Hepatocyte (in vitro differentiated cells): ENCODE data around the gene GRK4. TPM values are rescaled to one million over a fixed set of nuclear protein-coding genes. Genes with fewer than 3 reads are reported as not detected.

Source experiments
- DNase-seq: peaks from one replicate; pipeline ENCODE4 v3.0.0-alpha.2; 2016; ENCODE audit warnings: low spot score
- H2AFZ ChIP-seq: fragments of 200-600 bp; sonication (generic); 2 replicates; pipeline ENCODE4 v1.6.0; 2016; ENCODE audit warnings: antibody characterized with exemption, mild to moderate bottlenecking
- H3K27ac ChIP-seq: fragments of 200-600 bp; sonication (generic); 2 replicates; pipeline ENCODE4 v1.5.1; 2016; ENCODE audit warnings: mild to moderate bottlenecking
- H3K27me3 ChIP-seq: fragments of 200-600 bp; sonication (generic); 2 replicates; pipeline ENCODE4 v1.6.1; 2016
- H3K36me3 ChIP-seq: fragments of 200-600 bp; sonication (generic); replicated peaks from 2 replicates; pipeline ENCODE4 v1.5.1; 2016; ENCODE audit warnings: low read depth; ENCODE audit not compliant: insufficient read depth
- H3K4me1 ChIP-seq: fragments of 200-600 bp; sonication (generic); 2 replicates; pipeline ENCODE4 v1.5.1; 2016; ENCODE audit warnings: mild to moderate bottlenecking, moderate library complexity; ENCODE audit not compliant: insufficient read depth
- H3K4me2 ChIP-seq: fragments of 200-600 bp; sonication (generic); 2 replicates; pipeline ENCODE4 v1.6.0; 2016
- H3K4me3 ChIP-seq: fragments of 200-600 bp; sonication (generic); 2 replicates; pipeline ENCODE4 v1.5.1; 2016; ENCODE audit warnings: mild to moderate bottlenecking
- H3K79me2 ChIP-seq: fragments of 200-600 bp; sonication (generic); 2 replicates; pipeline ENCODE4 v1.6.0; 2017; ENCODE audit warnings: mild to moderate bottlenecking
- H3K9me2 ChIP-seq: fragments of 200-600 bp; sonication (generic); replicated peaks from 2 replicates; pipeline ENCODE4 v1.6.0; 2017; ENCODE audit warnings: mild to moderate bottlenecking; ENCODE audit not compliant: insufficient read depth
- H3K9me3 ChIP-seq: fragments of 200-600 bp; sonication (generic); 2 replicates; pipeline ENCODE4 v1.5.1; 2016; ENCODE audit warnings: low read depth, mild to moderate bottlenecking
- H4K20me1 ChIP-seq: fragments of 200-600 bp; sonication (generic); 2 replicates; pipeline ENCODE4 v1.6.0; 2016; ENCODE audit warnings: mild to moderate bottlenecking; ENCODE audit not compliant: insufficient read depth, poor library complexity, severe bottlenecking
- EZH2 ChIP-seq: fragments of 200-600 bp; sonication (generic); IDR thresholded peaks from 2 replicates; pipeline ENCODE4 v1.6.1; 2016; ENCODE audit warnings: antibody characterized with exemption, mild to moderate bottlenecking, borderline replicate concordance
- EZH2phosphoT487 ChIP-seq: fragments of 200-600 bp; sonication (generic); IDR thresholded peaks from one replicate; pipeline ENCODE4 v1.6.1; 2018; ENCODE audit warnings: antibody characterized with exemption, mild to moderate bottlenecking, low read depth, moderate library complexity; ENCODE audit not compliant: unreplicated experiment, severe bottlenecking
- WGBS: methylation state at CpG from one replicate; pipeline ENCODE4 v1.1.6; 2016; ENCODE audit warnings: low lambda C conversion rate; ENCODE audit errors: missing lambda C conversion rate; 5-methylcytosine and 5-hydroxymethylcytosine counted together
- polyA plus RNA-seq: library from polyadenylated mRNA; unstranded; fragments of >200 nt; fragmentation: Nextera tagmentation; extraction: Ambion mirVana; gene quantifications from 2 replicates; pipeline ENCODE4 v1.2.1, GENCODE V29; 2016
- total RNA-seq: library from RNA; depleted of rRNA; stranded (reverse); fragments of >200 nt; gene quantifications from 2 replicates; pipeline ENCODE4 v1.2.3, GENCODE V29; 2014
- TF ChIP-seq, protein P1 (sequence below): fragments of 200-600 bp; sonication (generic); IDR thresholded peaks from 2 replicates; pipeline ENCODE4 v1.5.1; 2016; ENCODE audit warnings: antibody characterized with exemption, mild to moderate bottlenecking; ENCODE audit not compliant: poor library complexity

GRK4 gene
- total and polyA plus RNA-seq, 2 experiments from 2014 or later: 4.9 to 6.1 TPM

DNA sequence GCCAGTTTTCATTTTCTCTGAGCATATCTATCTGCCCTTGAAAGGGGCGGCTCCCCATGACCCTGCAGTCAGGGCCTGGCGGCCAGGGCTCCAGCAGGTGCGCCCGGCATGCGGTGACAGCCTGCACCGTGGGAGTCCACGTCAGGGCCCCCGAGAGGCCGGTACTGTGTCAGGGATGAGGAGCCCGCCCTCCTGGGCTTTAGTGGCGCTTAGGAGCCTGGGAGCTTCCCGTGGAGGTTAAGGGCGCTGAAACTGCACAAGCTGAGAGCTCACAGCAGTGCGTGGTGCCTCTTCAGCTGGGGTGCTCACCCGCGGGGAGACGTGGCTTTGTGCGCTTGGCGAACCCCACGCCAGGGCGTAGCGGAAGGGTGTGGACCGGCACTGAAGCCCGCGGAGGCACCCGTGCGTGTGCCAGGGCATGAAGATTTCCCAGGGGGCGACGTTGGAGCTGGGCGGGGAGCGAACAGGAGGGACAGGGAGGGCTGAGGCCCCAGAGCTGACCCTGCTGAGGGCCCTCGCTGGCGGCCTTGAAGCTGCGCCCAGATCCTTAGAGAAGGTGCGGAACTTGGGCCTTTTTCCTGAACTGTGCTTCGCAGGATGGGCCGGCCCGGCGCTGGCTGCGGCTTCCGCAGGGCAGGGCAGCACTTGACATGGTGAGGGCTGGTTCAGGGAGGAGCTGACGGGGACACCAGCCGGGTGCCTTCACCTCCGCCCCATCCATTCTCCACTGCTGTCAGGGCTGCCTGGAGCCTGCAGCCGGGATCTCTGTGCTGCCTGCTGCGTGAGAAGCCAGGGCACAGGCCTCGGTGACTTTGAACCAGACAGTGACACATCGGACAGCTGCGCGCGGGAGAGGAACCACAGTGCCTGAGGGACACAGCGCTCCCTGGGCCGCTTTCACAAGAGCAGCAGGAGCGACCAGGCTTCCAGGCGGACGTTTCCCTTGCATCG, 78.1 kb downstream of the GRK4 start:
- H3K9me3 ChIP-seq: no peaks in the 10 kb centered on the region
- DNase-seq: no peak
- TF ChIP-seq, protein P1, sequence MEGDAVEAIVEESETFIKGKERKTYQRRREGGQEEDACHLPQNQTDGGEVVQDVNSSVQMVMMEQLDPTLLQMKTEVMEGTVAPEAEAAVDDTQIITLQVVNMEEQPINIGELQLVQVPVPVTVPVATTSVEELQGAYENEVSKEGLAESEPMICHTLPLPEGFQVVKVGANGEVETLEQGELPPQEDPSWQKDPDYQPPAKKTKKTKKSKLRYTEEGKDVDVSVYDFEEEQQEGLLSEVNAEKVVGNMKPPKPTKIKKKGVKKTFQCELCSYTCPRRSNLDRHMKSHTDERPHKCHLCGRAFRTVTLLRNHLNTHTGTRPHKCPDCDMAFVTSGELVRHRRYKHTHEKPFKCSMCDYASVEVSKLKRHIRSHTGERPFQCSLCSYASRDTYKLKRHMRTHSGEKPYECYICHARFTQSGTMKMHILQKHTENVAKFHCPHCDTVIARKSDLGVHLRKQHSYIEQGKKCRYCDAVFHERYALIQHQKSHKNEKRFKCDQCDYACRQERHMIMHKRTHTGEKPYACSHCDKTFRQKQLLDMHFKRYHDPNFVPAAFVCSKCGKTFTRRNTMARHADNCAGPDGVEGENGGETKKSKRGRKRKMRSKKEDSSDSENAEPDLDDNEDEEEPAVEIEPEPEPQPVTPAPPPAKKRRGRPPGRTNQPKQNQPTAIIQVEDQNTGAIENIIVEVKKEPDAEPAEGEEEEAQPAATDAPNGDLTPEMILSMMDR: no peak
- no peak for TF ChIP-seq EZH2phosphoT487
- TF ChIP-seq EZH2: no peak
- no peak overlapping the region for H3K4me3 ChIP-seq
- H3K4me2 ChIP-seq: no peak overlapping the region
- no peaks in the 10 kb centered on the region for H4K20me1 ChIP-seq
- 88% methylated on average over 52 of the region's 57 CpGs for WGBS
- H3K27me3 ChIP-seq: no peaks in the 10 kb centered on the region
- no peaks in the 10 kb centered on the region for H3K4me1 ChIP-seq
- H3K27ac ChIP-seq: no peak overlapping the region
- H2AFZ ChIP-seq: no peak overlapping the region
- no peaks in the 10 kb centered on the region for H3K79me2 ChIP-seq
- no peaks in the 10 kb centered on the region for H3K36me3 ChIP-seq
- H3K9me2 ChIP-seq: no peaks in the 10 kb centered on the region

DNA sequence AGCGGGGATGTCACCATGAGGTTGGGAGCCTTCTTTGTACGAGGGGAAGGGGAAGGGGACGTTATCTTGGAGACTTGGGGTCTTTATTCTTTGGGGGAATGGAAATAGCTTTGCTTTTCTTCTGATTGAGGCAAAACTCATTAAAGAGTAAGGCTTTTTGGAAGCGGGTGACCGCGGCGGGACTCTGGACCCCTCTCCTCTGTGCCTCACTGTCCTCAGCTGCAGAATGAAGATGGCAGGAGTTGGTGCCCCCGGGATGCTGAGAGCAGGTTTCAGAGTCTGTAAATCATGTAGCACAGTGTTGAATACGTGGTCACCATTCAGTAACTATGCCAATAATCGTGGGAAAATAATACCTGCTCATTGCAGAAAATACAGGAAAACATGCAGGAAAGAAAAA, 78.9 kb downstream of the GRK4 start:
- Histone ChIP-seq H3K36me3 (no peaks in the 10 kb centered on the region), H3K27ac (no peak overlapping the region), H3K4me3 (no peak overlapping the region), H3K79me2 (no peaks in the 10 kb centered on the region), H3K9me3 (no peaks in the 10 kb centered on the region), H2AFZ (no peak overlapping the region), H4K20me1 (no peaks in the 10 kb centered on the region), H3K4me1 (no peaks in the 10 kb centered on the region), H3K4me2 (no peak overlapping the region), H3K27me3 (no peaks in the 10 kb centered on the region), H3K9me2 (no peaks in the 10 kb centered on the region)
- WGBS: 93% methylated on average over 10 of the region's 10 CpGs
- no peak for DNase-seq
- TF ChIP-seq EZH2phosphoT487: no peak
- TF ChIP-seq, protein P1: no peak
- no peak for TF ChIP-seq EZH2

DNA sequence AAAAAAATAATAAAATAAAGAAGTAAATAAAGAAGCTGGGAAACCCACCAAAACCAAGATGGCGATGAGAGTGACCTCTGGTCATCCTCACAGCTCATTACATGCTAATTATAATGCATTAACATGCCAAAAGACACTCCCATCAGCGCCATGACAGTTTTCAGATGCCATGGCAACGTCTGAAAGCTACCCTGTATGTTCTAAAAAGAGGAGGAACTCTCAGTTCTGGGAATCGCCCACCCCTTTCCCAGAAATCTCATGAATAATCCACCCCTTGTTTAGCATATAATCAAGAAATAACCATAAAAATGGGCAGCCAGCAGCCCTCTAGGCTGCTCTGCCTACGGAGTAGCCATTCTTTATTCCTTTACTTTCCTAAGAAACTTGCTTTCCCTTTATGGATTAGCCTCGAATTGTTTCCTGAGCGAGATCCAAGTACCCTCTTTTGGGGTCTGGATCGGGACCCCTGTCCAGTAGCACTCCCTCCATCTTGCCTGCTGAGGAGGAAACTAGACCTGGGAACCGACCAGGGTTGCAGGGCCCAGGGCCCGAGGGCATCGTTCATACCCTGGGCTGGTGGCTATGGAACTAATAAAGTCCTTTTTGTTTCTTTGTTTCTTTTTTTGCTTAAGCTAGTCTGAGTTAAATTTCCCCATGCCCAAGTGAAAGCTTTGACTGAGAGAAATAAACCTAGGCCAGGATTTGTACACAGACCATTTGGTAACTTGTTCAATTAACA, 80.1 kb downstream of the GRK4 start:
- WGBS: 91% methylated on average over 11 of the region's 11 CpGs
- H3K4me1 ChIP-seq: no peaks in the 10 kb centered on the region
- H3K4me2 ChIP-seq: no peak overlapping the region
- no peaks in the 10 kb centered on the region for H3K9me2 ChIP-seq
- H3K4me3 ChIP-seq: no peak overlapping the region
- no peak overlapping the region for H3K27ac ChIP-seq
- TF ChIP-seq, protein P1: no peak
- no peak for TF ChIP-seq EZH2phosphoT487
- no peak for TF ChIP-seq EZH2
- no peak overlapping the region for H2AFZ ChIP-seq
- no peaks in the 10 kb centered on the region for H3K27me3 ChIP-seq
- no peaks in the 10 kb centered on the region for H3K9me3 ChIP-seq
- H3K79me2 ChIP-seq: no peaks in the 10 kb centered on the region
- DNase-seq: no peak
- H3K36me3 ChIP-seq: no peaks in the 10 kb centered on the region
- H4K20me1 ChIP-seq: no peaks in the 10 kb centered on the region
